Smooth muscle cell (in vitro differentiated cells): ENCODE data around the gene SLC26A8. TPM values are rescaled to one million over a fixed set of nuclear protein-coding genes. Genes with fewer than 3 reads are reported as not detected.
A peak's percentile ranks its signal among the peaks of the same experiment; 100 is the strongest.
"Not testable (repeated sequence)": the region's sequence is repeated elsewhere in the genome, so short reads cannot be mapped to it uniquely, and the experiment has no call there.

Source experiments
- DNase-seq: peaks from one replicate; lab custom pipeline; 2025; ENCODE audit not compliant: unreplicated experiment; lab: John Stamatoyannopoulos, UW
- H2AFZ ChIP-seq: fragments of 200-600 bp; sonication (generic); 2 replicates; pipeline ENCODE4 v1.6.0; 2016; ENCODE audit warnings: antibody characterized with exemption, low read depth, mild to moderate bottlenecking
- H3F3A ChIP-seq: fragments of 200-600 bp; sonication (generic); 2 replicates; pipeline ENCODE4 v1.6.0; 2017; ENCODE audit warnings: antibody characterized with exemption, low read depth
- H3K27ac ChIP-seq: fragments of 200-600 bp; sonication (generic); 2 replicates; pipeline ENCODE4 v1.5.1; 2016; ENCODE audit warnings: low read depth, mild to moderate bottlenecking
- H3K27me3 ChIP-seq: fragments of 200-600 bp; sonication (generic); 2 replicates; pipeline ENCODE4 v1.6.1; 2016; ENCODE audit warnings: low read depth, mild to moderate bottlenecking
- H3K36me3 ChIP-seq: fragments of 200-600 bp; sonication (generic); 2 replicates; pipeline ENCODE4 v1.5.1; 2016; ENCODE audit warnings: low read depth
- H3K4me1 ChIP-seq: fragments of 200-600 bp; sonication (generic); 2 replicates; pipeline ENCODE4 v1.5.1; 2016; ENCODE audit warnings: low read depth
- H3K4me2 ChIP-seq: fragments of 200-600 bp; sonication (generic); 2 replicates; pipeline ENCODE4 v1.6.0; 2016; ENCODE audit warnings: mild to moderate bottlenecking
- H3K4me3 ChIP-seq: fragments of 200-600 bp; sonication (generic); 2 replicates; pipeline ENCODE4 v1.5.1; 2016; ENCODE audit warnings: mild to moderate bottlenecking
- H3K79me2 ChIP-seq: fragments of 200-600 bp; sonication (generic); 2 replicates; pipeline ENCODE4 v1.6.0; 2016; ENCODE audit warnings: low read depth, mild to moderate bottlenecking
- H3K9ac ChIP-seq: fragments of 200-600 bp; sonication (generic); 2 replicates; pipeline ENCODE4 v1.6.0; 2016; ENCODE audit warnings: low read depth
- H3K9me3 ChIP-seq: fragments of 200-600 bp; sonication (generic); replicated peaks from 2 replicates; pipeline ENCODE4 v1.5.1; 2016; ENCODE audit warnings: low read depth
- H4K20me1 ChIP-seq: fragments of 200-600 bp; sonication (generic); 2 replicates; pipeline ENCODE4 v1.6.0; 2016; ENCODE audit warnings: low read depth
- WGBS: methylation state at CpG from one replicate; pipeline ENCODE4 v1.1.7; 2016; ENCODE audit warnings: low lambda C conversion rate; 5-methylcytosine and 5-hydroxymethylcytosine counted together
- polyA plus RNA-seq: library from polyadenylated mRNA; unstranded; fragments of >200 nt; fragmentation: Nextera tagmentation; extraction: Ambion mirVana; gene quantifications from 2 replicates; pipeline ENCODE4 v1.2.1, GENCODE V29; 2016
- total RNA-seq: library from RNA; depleted of rRNA; stranded (reverse); fragments of >200 nt; gene quantifications from 2 replicates; pipeline ENCODE4 v1.2.3, GENCODE V29; 2014
- TF ChIP-seq, protein P1 (sequence below): fragments of 200-600 bp; sonication (generic); IDR thresholded peaks from 2 replicates; pipeline ENCODE4 v1.5.1; 2017; ENCODE audit warnings: borderline replicate concordance, mild to moderate bottlenecking, antibody characterized with exemption; ENCODE audit not compliant: insufficient read depth, poor library complexity, severe bottlenecking

SLC26A8 gene
- total and polyA plus RNA-seq, 2 experiments from 2014 or later: 0.09 TPM; not detected in 1

- Histone ChIP-seq H3F3A (no peaks in the 10 kb centered on the region), H2AFZ (peak overlapping the region; percentile 95), H3K36me3 (no peaks in the 10 kb centered on the region), H3K4me3 (peak overlapping the region; percentile 88), H4K20me1 (peaks cover 33% of the 10 kb centered on the region), H3K4me1 (peaks cover 27% of the 10 kb centered on the region), H3K27ac (peak overlapping the region; percentile 64), H3K9ac (peak overlapping the region; percentile 44), H3K79me2 (peaks cover 43% of the 10 kb centered on the region), H3K27me3 (no peaks in the 10 kb centered on the region), H3K9me3 (no peaks in the 10 kb centered on the region), H3K4me2 (peak overlapping the region; percentile 89)
- no peak for DNase-seq
- WGBS: under 1% methylated on average over 42 of the region's 50 CpGs
- TF ChIP-seq, protein P1, sequence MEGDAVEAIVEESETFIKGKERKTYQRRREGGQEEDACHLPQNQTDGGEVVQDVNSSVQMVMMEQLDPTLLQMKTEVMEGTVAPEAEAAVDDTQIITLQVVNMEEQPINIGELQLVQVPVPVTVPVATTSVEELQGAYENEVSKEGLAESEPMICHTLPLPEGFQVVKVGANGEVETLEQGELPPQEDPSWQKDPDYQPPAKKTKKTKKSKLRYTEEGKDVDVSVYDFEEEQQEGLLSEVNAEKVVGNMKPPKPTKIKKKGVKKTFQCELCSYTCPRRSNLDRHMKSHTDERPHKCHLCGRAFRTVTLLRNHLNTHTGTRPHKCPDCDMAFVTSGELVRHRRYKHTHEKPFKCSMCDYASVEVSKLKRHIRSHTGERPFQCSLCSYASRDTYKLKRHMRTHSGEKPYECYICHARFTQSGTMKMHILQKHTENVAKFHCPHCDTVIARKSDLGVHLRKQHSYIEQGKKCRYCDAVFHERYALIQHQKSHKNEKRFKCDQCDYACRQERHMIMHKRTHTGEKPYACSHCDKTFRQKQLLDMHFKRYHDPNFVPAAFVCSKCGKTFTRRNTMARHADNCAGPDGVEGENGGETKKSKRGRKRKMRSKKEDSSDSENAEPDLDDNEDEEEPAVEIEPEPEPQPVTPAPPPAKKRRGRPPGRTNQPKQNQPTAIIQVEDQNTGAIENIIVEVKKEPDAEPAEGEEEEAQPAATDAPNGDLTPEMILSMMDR: no peak
Measured at GRCh38 chr6:35919827-35920751, 104.4 kb downstream of the SLC26A8 start.

- 16% methylated on average over 9 of the region's 9 CpGs for WGBS
- Histone ChIP-seq H3K9me3 (no peaks in the 10 kb centered on the region), H3K4me1 (peaks cover 27% of the 10 kb centered on the region), H4K20me1 (peaks cover 33% of the 10 kb centered on the region), H3K4me3 (peak overlapping the region; percentile 88), H3K27ac (peak overlapping the region; percentile 64), H3K27me3 (no peaks in the 10 kb centered on the region), H3K36me3 (no peaks in the 10 kb centered on the region), H3K9ac (peak overlapping the region; percentile 44), H3K4me2 (peak overlapping the region; percentile 89), H2AFZ (peak overlapping the region; percentile 95), H3K79me2 (peaks cover 51% of the 10 kb centered on the region), H3F3A (no peaks in the 10 kb centered on the region)
- no peak for DNase-seq
- TF ChIP-seq, protein P1: no peak
Measured at GRCh38 chr6:35919085-35919826, 105.2 kb downstream of the SLC26A8 start.

DNA sequence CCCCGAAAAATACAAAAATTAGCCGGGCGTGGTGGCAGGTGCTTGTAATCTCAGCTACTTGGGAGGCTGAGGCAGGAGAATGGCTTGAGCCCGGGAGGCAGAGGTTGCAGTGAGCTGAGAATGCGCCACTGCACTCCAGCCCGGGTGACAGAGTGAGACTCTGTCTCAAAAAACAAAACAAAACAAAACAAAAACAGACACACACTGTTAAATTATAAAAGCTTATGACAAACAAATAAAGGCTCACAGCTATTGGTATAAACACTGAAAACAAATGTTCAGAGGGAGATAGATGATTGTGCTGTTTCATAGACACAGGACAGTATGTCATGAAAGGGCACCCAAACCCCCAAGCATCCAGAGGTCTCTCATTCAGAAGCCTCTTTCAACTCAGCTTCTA lies 107.5 kb downstream of the SLC26A8 start:
- H3F3A ChIP-seq, H3K9ac ChIP-seq, H3K27me3 ChIP-seq, H3K9me3 ChIP-seq, H3K36me3 ChIP-seq, H3K27ac ChIP-seq, H2AFZ ChIP-seq, H3K4me2 ChIP-seq, H3K4me3 ChIP-seq, DNase-seq: not testable (repeated sequence)
- 95% methylated on average over 6 of the region's 6 CpGs for WGBS
- Histone ChIP-seq H3K4me1 (peaks cover 26% of the 10 kb centered on the region), H4K20me1 (peaks cover 33% of the 10 kb centered on the region), H3K79me2 (peaks cover 60% of the 10 kb centered on the region)

DNA sequence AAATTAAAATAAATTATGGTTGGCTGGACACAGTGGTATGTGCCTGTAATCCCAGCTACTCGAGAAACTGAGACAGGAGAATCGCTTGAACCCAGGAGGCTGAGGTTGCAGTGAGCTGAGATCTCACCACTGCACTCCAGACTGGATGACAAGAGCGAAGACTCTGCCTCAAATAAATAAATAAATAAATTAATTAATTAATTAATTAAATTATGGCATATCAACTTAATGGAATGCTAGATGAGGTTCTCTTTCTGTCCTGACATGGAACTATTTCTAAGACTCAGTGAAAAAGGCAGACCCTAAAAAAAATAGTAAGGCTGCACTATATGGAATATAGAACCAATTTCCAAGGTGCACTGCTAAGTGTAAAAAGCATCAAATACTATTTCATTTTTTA lies 108.4 kb downstream of the SLC26A8 start:
- TF ChIP-seq, protein P1: no peak
- Histone ChIP-seq H3K27me3 (no peaks in the 10 kb centered on the region), H3K27ac (no peak overlapping the region), H3K9ac (no peak overlapping the region), H2AFZ (no peak overlapping the region), H3K79me2 (peaks cover 65% of the 10 kb centered on the region), H4K20me1 (peaks cover 33% of the 10 kb centered on the region), H3K36me3 (peaks cover 2% of the 10 kb centered on the region), H3K4me1 (peaks cover 19% of the 10 kb centered on the region), H3K9me3 (no peaks in the 10 kb centered on the region), H3K4me3 (no peak overlapping the region), H3K4me2 (no peak overlapping the region), H3F3A (no peaks in the 10 kb centered on the region)
- DNase-seq: no peak
- 98% methylated on average over 3 of the region's 3 CpGs for WGBS
